ENCODE measurements around the gene PCDHGA1. TPM values are rescaled to one million over a fixed set of nuclear protein-coding genes. Genes with fewer than 3 reads are reported as not detected.

Gene PCDHGA1
- total RNA-seq, 1 donor from 2014 or later = 0.15 TPM

GRCh38 chr5:141528291-141528984 lies 198.1 kb downstream of the PCDHGA1 start:
- H3K36me3 Mint-ChIP-seq (ENCODE audit: low read depth) = peaks cover 12% of the 10 kb centered on the region
- no peak for DNase-seq (ENCODE audit: low spot score)
- peak overlapping the region; percentile 50 for H3K27ac Mint-ChIP-seq (ENCODE audit: unreplicated experiment)
- no peaks in the 10 kb centered on the region for H3K9me3 Mint-ChIP-seq (ENCODE audit: low read depth)
- TF ChIP-seq CTCF (IDR thresholded peaks at IDR 0.05) = no peak
- peaks cover 49% of the 10 kb centered on the region for H3K4me1 Mint-ChIP-seq (ENCODE audit: low read depth)
- H3K27me3 Mint-ChIP-seq (ENCODE audit: low read depth) = no peaks in the 10 kb centered on the region
- H3K4me3 Mint-ChIP-seq (ENCODE audit: unreplicated experiment) = no peak overlapping the region

- Mint-ChIP-seq H3K9me3 (ENCODE audit: low read depth) (no peaks in the 10 kb centered on the region), H3K27me3 (ENCODE audit: low read depth) (no peaks in the 10 kb centered on the region), H3K27ac (ENCODE audit: unreplicated experiment) (peak overlapping the region; percentile 50), H3K4me3 (ENCODE audit: unreplicated experiment) (no peak overlapping the region), H3K36me3 (ENCODE audit: low read depth) (peaks cover 13% of the 10 kb centered on the region), H3K4me1 (ENCODE audit: low read depth) (peaks cover 45% of the 10 kb centered on the region)
- no peak for TF ChIP-seq CTCF (IDR thresholded peaks at IDR 0.05)
- DNase-seq (ENCODE audit: low spot score) = no peak
Measured at GRCh38 chr5:141529002-141529401, 198.7 kb downstream of the PCDHGA1 start.

- no peak for DNase-seq (ENCODE audit: low spot score)
- Mint-ChIP-seq H3K36me3 (ENCODE audit: low read depth) (peaks cover 17% of the 10 kb centered on the region), H3K4me3 (ENCODE audit: unreplicated experiment) (no peak overlapping the region), H3K27me3 (ENCODE audit: low read depth) (no peaks in the 10 kb centered on the region), H3K4me1 (ENCODE audit: low read depth) (peaks cover 36% of the 10 kb centered on the region), H3K9me3 (ENCODE audit: low read depth) (no peaks in the 10 kb centered on the region), H3K27ac (ENCODE audit: unreplicated experiment) (no peak overlapping the region)
- TF ChIP-seq CTCF (IDR thresholded peaks at IDR 0.05) = no peak
Measured at GRCh38 chr5:141529873-141530272, 199.6 kb downstream of the PCDHGA1 start.

GRCh38 chr5:141532726-141533125 lies 202.4 kb downstream of the PCDHGA1 start:
- Mint-ChIP-seq H3K4me3 (ENCODE audit: unreplicated experiment) (no peak overlapping the region), H3K27me3 (ENCODE audit: low read depth) (no peaks in the 10 kb centered on the region), H3K27ac (ENCODE audit: unreplicated experiment) (no peak overlapping the region), H3K4me1 (ENCODE audit: low read depth) (peaks cover 18% of the 10 kb centered on the region), H3K9me3 (ENCODE audit: low read depth) (no peaks in the 10 kb centered on the region), H3K36me3 (ENCODE audit: low read depth) (peaks cover 13% of the 10 kb centered on the region)
- no peak for TF ChIP-seq CTCF (IDR thresholded peaks at IDR 0.05)
- DNase-seq (ENCODE audit: low spot score) = no peak

- no peaks in the 10 kb centered on the region for H3K9me3 Mint-ChIP-seq (ENCODE audit: low read depth)
- no peak overlapping the region for H3K4me3 Mint-ChIP-seq (ENCODE audit: unreplicated experiment)
- H3K27ac Mint-ChIP-seq (ENCODE audit: unreplicated experiment) = no peak overlapping the region
- DNase-seq (ENCODE audit: low spot score) = no peak
- H3K4me1 Mint-ChIP-seq (ENCODE audit: low read depth) = peaks cover 7% of the 10 kb centered on the region
- no peak for TF ChIP-seq CTCF (IDR thresholded peaks at IDR 0.05)
- no peaks in the 10 kb centered on the region for H3K27me3 Mint-ChIP-seq (ENCODE audit: low read depth)
- peaks cover 9% of the 10 kb centered on the region for H3K36me3 Mint-ChIP-seq (ENCODE audit: low read depth)
Measured at GRCh38 chr5:141533897-141534296, 203.6 kb downstream of the PCDHGA1 start.
